Heart right ventricle (tissue), 16 donors: ENCODE results near the gene KNG1. TPM values are rescaled to one million over a fixed set of nuclear protein-coding genes. Genes with fewer than 3 reads are reported as not detected.

Experiments
- ATAC-seq, 8 donors: fragments of 200-7000 bp; cut with Tn5 transposase; one replicate each; pipeline ENCODE4 v1.9.1; 2020; ENCODE audit warnings: mild to moderate bottlenecking in 8 of 8, moderate library complexity in 8 of 8, moderate number of reproducible peaks in 1 of 8
- DNase-seq, 2 donors: peaks; one replicate each; pipeline ENCODE4 v3.0.0-alpha.2; 2020
- H3K27ac ChIP-seq, 10 donors: fragments of 200-600 bp; sonication (generic) in 2 of 10; one replicate each; pipeline versions ENCODE4 v1.5.0 to v1.8.0; 2020 to 2022; ENCODE audit warnings: mild to moderate bottlenecking in 3 of 10
- H3K27me3 ChIP-seq, 7 donors: fragments of 200-600 bp; one replicate each; pipeline ENCODE4 v1.8.0; 2021 to 2022; ENCODE audit warnings: mild to moderate bottlenecking in 2 of 7
- H3K36me3 ChIP-seq, 9 donors: fragments of 200-600 bp; sonication (generic) in 1 of 9; one replicate each; pipeline versions ENCODE4 v1.5.0 to v1.8.0; 2020 to 2022; ENCODE audit warnings: mild to moderate bottlenecking in 2 of 9
- H3K4me1 ChIP-seq, 9 donors: fragments of 200-600 bp; sonication (generic) in 1 of 9; one replicate each; pipeline versions ENCODE4 v1.5.0 to v1.8.0; 2020 to 2022; ENCODE audit warnings: mild to moderate bottlenecking in 4 of 9
- H3K4me3 ChIP-seq, 10 donors: fragments of 200-600 bp; sonication (generic) in 2 of 10; one replicate each; pipeline versions ENCODE4 v1.5.0 to v1.8.0; 2020 to 2022; ENCODE audit warnings: mild to moderate bottlenecking in 7 of 10, moderate library complexity in 2 of 10
- H3K9me3 ChIP-seq, 11 donors: fragments of 200-600 bp in 10 of 11; sonication (generic) in 2 of 11; one replicate each; pipeline versions ENCODE4 v1.5.0 to v1.8.0; 2013 to 2022; ENCODE audit warnings: mild to moderate bottlenecking in 2 of 11, control low read depth in 1 of 11, moderate library complexity in 1 of 11
- CTCF ChIP-seq, 9 donors: fragments of 200-600 bp; sonication (generic) in 2 of 9; IDR thresholded peaks; one replicate each; pipeline versions ENCODE4 v1.5.0 to v1.8.0; 2021 to 2022; ENCODE audit warnings: antibody characterized with exemption in 9 of 9, mild to moderate bottlenecking in 5 of 9, moderate library complexity in 1 of 9
- WGBS, 2 donors: extraction: QIAGEN DNeasy Blood & Tissue Kit; methylation state at CpG; one replicate each; pipeline ENCODE4 v1.1.7; 2013; ENCODE audit warnings: inconsistent platforms in 1 of 2; 5-methylcytosine and 5-hydroxymethylcytosine counted together
- intact Hi-C, 10 donors: fragments of 100-400 bp; cut with DNase I; formaldehyde crosslinking; loops; one replicate each; pipeline versions ENCODE4 v1.11.1 to v1.14.2; 2022
- polyA plus RNA-seq, 2 donors: library from polyadenylated mRNA; stranded (reverse); fragments of 200-250 nt; gene quantifications; one replicate each; pipeline ENCODE4 v1.2.3, GENCODE V29; 2013
- total RNA-seq, 10 donors: library from RNA; stranded (reverse); fragmentation: NEBNext Ultra II Directional in 3 of 10; extraction: Animal tissue kit (Norgen Biotek cat#: 25700) in 3 of 10; gene quantifications; one replicate each; pipeline versions ENCODE4 v1.2.1 to v1.2.4, GENCODE V29; 2021 to 2023
- donor health status: Arrhythmogenic right ventricular cardiomyopathy.
- donor health status: ischemic (EF 13 %, LVEDD 7.1; RV severe dilation, severe dysfunction).
- donor health status: healthy with polysubstance abuse.
- donor health status: DM: no; HTN: yes; CAD: no.
- donor health status: DM: no; HTN: no; CAD: no.
- donor health status: ischemic (EF 25% LVEDD 6.9; RV normal size, moderate dysfunction).
- donor health status: ischemic (EF 25% LVEDD 5.7; RV mildly dilated, moderate dysfunction).
- donor health status: healthy.
- donor health status: DM: yes; HTN: yes; CAD: no.
- donor health status: Ischemic cardiomyopathy.
- donor health status: ischemic (EF 35%, LVEDD 5.7; RV mildly dilated, moderate dysfunction).
- donor health status: nonischemic (EF 11% LVEDD 7.7; RV severe dilation, severe dysfunction).
- donor health status: DM: yes; HTN: yes; CAD: no.
- donor health status: PGD.
- donor health status: ischemic (EF 29% LVEDD 5.4; RV normal size, mild dysfunction).
- donor health status: nonischemic (EF 23%, LVEDD 6.1; RV moderate dilation, normal function).

Gene KNG1
- total and polyA plus RNA-seq, 12 donors = 0.07 to 0.92 (median 0.39) TPM; not detected in 2

- intact Hi-C loops = loop anchor here in 4 of 10 donors (5.0 to 10.0 kb wide), 2 partner anchors 133 to 136 kb away; partner anchors contain the start of gene AHSG (in 1 of the 4)
- Histone ChIP-seq H3K4me1 (peaks cover 0 to 15% (median 5%) of the 10 kb centered on the region in 9 donors), H3K9me3 (no peaks in the 10 kb centered on the region), H3K27me3 (no peaks in the 10 kb centered on the region), H3K36me3 (no peaks in the 10 kb centered on the region), H3K4me3 (no peak overlapping the region), H3K27ac (no peak overlapping the region)
- ATAC-seq (no peak), DNase-seq (no peak)
- TF ChIP-seq CTCF (IDR thresholded peaks at IDR 0.05) = no peak
- WGBS, 2 donors = 98% methylated on average over 2 of the region's 2 CpGs
These were observed 33.2 kb downstream of the KNG1 start for GRCh38 chr3:186750316-186750715.

- DNase-seq (no peak), ATAC-seq (no peak)
- no peaks in the 10 kb centered on the region for H3K36me3 ChIP-seq
- 42 to 51% methylated on average over 3 of the region's 3 CpGs for WGBS, 2 donors
- no peak overlapping the region for H3K4me3 ChIP-seq
- H3K27ac ChIP-seq = peak overlapping the region in 4 of 10 donors; percentile 3 to 30 (median 20)
- TF ChIP-seq CTCF (IDR thresholded peaks at IDR 0.05) = no peak
- intact Hi-C loops = loop anchor here in 4 of 10 donors (5.0 to 10.0 kb wide), 2 partner anchors 134 to 137 kb away; partner anchors contain the start of gene AHSG (in 1 of the 4)
- no peaks in the 10 kb centered on the region for H3K9me3 ChIP-seq
- no peaks in the 10 kb centered on the region for H3K27me3 ChIP-seq
- peaks cover 0 to 8% (median 4%) of the 10 kb centered on the region in 9 donors for H3K4me1 ChIP-seq
These were observed 34.3 kb downstream of the KNG1 start for GRCh38 chr3:186751480-186751879.

- no peak overlapping the region for H3K27ac ChIP-seq
- peaks cover 0 to 8% (median 4%) of the 10 kb centered on the region in 9 donors for H3K4me1 ChIP-seq
- peaks cover 0 to 4% (median 0%) of the 10 kb centered on the region in 7 donors for H3K27me3 ChIP-seq
- intact Hi-C loops = loop anchor here in 4 of 10 donors (5.0 to 10.0 kb wide), 2 partner anchors 137 to 139 kb away; partner anchors contain the start of gene AHSG (in 1 of the 4)
- no peaks in the 10 kb centered on the region for H3K36me3 ChIP-seq
- DNase-seq = no peak
- H3K4me3 ChIP-seq = no peak overlapping the region
- H3K9me3 ChIP-seq = no peaks in the 10 kb centered on the region
- 84 to 86% methylated on average over 7 of the region's 7 CpGs for WGBS, 2 donors
- ATAC-seq = no peak
- TF ChIP-seq CTCF (IDR thresholded peaks at IDR 0.05) = no peak
These were observed 36.8 kb downstream of the KNG1 start for GRCh38 chr3:186754006-186754405.

GRCh38 chr3:186754871-186755270 lies 37.7 kb downstream of the KNG1 start:
- DNase-seq = no peak
- ATAC-seq = no peak
- WGBS, 2 donors = 84 to 90% methylated on average over 5 of the region's 5 CpGs
- intact Hi-C loops = loop anchor here in 5 of 10 donors (5.0 to 10.0 kb wide), 2 partner anchors 138 to 140 kb away; partner anchors contain the start of gene AHSG (in 1 of the 5)
- TF ChIP-seq CTCF (IDR thresholded peaks at IDR 0.05) = no peak
- H3K36me3 ChIP-seq = no peaks in the 10 kb centered on the region
- no peak overlapping the region for H3K27ac ChIP-seq
- H3K4me3 ChIP-seq = no peak overlapping the region
- no peaks in the 10 kb centered on the region for H3K9me3 ChIP-seq
- H3K27me3 ChIP-seq = peaks cover 0 to 4% (median 0%) of the 10 kb centered on the region in 7 donors
- H3K4me1 ChIP-seq = peaks cover 0 to 8% (median 4%) of the 10 kb centered on the region in 9 donors
